ENCODE data around the gene CRMP1. TPM values are rescaled to one million over a fixed set of nuclear protein-coding genes. Genes with fewer than 3 reads are reported as not detected.

The CRMP1 gene
- total RNA-seq, 1 experiment from 2014 or later, result 134 TPM

DNA sequence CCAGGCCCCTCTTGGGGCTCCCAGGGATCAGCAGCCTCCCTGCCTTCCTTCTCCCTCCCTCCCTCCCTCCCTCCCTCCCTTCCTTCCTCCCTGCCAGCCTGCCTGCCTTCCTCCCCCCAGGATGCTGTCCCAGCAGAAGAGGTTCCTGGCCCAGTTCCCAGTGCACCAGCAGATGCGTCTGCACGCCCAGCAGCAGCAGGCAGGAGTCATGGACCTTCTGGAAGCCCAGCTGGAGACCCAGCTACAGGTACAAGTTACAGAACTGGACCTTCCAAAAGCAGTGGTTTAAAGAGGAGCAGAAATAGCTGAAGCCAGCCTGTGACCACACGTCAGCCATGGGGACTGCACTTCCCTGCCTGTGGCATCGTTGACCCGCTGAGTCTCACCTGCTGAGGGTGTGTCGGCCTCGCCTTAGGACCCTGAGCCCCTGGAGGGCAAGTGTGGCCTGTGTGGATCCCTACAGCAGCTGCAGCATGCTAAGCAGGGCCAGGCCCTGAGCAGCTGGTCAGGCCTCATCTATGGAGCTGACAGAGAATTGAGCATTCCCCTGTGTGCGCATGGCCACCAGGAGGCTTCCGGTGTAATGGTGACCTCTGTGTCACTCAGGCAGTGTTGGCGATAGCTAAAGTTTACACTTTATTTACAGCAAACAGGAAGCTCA is 84.7 kb downstream of the CRMP1 start (continued):
- TF ChIP-seq, protein P1, sequence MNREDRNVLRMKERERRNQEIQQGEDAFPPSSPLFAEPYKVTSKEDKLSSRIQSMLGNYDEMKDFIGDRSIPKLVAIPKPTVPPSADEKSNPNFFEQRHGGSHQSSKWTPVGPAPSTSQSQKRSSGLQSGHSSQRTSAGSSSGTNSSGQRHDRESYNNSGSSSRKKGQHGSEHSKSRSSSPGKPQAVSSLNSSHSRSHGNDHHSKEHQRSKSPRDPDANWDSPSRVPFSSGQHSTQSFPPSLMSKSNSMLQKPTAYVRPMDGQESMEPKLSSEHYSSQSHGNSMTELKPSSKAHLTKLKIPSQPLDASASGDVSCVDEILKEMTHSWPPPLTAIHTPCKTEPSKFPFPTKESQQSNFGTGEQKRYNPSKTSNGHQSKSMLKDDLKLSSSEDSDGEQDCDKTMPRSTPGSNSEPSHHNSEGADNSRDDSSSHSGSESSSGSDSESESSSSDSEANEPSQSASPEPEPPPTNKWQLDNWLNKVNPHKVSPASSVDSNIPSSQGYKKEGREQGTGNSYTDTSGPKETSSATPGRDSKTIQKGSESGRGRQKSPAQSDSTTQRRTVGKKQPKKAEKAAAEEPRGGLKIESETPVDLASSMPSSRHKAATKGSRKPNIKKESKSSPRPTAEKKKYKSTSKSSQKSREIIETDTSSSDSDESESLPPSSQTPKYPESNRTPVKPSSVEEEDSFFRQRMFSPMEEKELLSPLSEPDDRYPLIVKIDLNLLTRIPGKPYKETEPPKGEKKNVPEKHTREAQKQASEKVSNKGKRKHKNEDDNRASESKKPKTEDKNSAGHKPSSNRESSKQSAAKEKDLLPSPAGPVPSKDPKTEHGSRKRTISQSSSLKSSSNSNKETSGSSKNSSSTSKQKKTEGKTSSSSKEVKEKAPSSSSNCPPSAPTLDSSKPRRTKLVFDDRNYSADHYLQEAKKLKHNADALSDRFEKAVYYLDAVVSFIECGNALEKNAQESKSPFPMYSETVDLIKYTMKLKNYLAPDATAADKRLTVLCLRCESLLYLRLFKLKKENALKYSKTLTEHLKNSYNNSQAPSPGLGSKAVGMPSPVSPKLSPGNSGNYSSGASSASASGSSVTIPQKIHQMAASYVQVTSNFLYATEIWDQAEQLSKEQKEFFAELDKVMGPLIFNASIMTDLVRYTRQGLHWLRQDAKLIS (CRISPR knock-in tag; IDR thresholded peaks at IDR 0.05; ENCODE audit: borderline replicate concordance), result no peak

DNA sequence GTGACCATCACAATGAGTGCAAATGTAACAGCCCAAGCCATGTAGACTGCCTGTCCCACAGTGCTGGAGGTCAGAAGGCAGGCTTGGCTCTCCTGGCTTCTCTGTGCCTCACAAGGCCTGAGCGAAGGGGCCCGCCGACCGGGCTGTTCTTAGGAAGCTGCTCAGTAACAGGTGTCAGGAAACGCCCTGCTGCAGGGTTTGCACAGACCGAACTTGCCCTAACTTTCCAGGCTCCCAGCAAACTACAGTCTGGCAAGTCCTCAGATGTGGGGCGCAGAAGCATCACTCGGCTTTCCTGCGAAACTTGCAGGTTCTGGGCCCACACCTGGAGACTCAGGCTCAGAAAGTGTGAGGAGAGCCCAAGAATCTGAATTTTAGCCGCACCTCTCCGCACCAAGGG is 87.6 kb downstream of the CRMP1 start:
- Mint-ChIP-seq H3K4me3 (no peak overlapping the region), H3K27me3 (ENCODE audit: low read depth) (no peaks in the 10 kb centered on the region), H3K27ac (no peak overlapping the region), H3K4me1 (no peaks in the 10 kb centered on the region), H3K9me3 (no peaks in the 10 kb centered on the region), H3K36me3 (peaks cover 45% of the 10 kb centered on the region)
- POLR2A ChIA-PET, result no interaction called here
- CTCF ChIA-PET, result interaction anchor here (4.6 kb wide), 1 partner anchor 16 kb away, joined by 25 read pairs; no protein-coding TSS in a partner anchor
- TF ChIP-seq, protein P2, sequence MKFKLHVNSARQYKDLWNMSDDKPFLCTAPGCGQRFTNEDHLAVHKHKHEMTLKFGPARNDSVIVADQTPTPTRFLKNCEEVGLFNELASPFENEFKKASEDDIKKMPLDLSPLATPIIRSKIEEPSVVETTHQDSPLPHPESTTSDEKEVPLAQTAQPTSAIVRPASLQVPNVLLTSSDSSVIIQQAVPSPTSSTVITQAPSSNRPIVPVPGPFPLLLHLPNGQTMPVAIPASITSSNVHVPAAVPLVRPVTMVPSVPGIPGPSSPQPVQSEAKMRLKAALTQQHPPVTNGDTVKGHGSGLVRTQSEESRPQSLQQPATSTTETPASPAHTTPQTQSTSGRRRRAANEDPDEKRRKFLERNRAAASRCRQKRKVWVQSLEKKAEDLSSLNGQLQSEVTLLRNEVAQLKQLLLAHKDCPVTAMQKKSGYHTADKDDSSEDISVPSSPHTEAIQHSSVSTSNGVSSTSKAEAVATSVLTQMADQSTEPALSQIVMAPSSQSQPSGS (CRISPR knock-in tag; IDR thresholded peaks at IDR 0.05; ENCODE audit: borderline replicate concordance, low read depth), result no peak
- TF ChIP-seq TCF7 (CRISPR knock-in tag; IDR thresholded peaks at IDR 0.05; ENCODE audit: low read depth), result no peak
- TF ChIP-seq, protein P3, sequence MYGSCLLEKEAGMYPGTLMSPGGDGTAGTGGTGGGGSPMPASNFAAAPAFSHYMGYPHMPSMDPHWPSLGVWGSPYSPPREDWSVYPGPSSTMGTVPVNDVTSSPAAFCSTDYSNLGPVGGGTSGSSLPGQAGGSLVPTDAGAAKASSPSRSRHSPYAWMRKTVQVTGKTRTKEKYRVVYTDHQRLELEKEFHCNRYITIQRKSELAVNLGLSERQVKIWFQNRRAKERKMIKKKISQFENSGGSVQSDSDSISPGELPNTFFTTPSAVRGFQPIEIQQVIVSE (CRISPR knock-in tag; IDR thresholded peaks at IDR 0.05; ENCODE audit: borderline replicate concordance), result no peak
- no peak for TF ChIP-seq NR3C1 (CRISPR knock-in tag; conservative IDR thresholded peaks at IDR 0.05; ENCODE audit: low read depth)
- TF ChIP-seq TEAD4 (CRISPR knock-in tag; IDR thresholded peaks at IDR 0.05), result no peak
- no peak for TF ChIP-seq ELF4 (CRISPR knock-in tag; IDR thresholded peaks at IDR 0.05; ENCODE audit: low read depth)
- TF ChIP-seq KAT7 (CRISPR knock-in tag; IDR thresholded peaks at IDR 0.05; ENCODE audit: borderline replicate concordance), result no peak
- TF ChIP-seq FOXK1 (CRISPR knock-in tag; IDR thresholded peaks at IDR 0.05), result no peak
- TF ChIP-seq, protein P4, sequence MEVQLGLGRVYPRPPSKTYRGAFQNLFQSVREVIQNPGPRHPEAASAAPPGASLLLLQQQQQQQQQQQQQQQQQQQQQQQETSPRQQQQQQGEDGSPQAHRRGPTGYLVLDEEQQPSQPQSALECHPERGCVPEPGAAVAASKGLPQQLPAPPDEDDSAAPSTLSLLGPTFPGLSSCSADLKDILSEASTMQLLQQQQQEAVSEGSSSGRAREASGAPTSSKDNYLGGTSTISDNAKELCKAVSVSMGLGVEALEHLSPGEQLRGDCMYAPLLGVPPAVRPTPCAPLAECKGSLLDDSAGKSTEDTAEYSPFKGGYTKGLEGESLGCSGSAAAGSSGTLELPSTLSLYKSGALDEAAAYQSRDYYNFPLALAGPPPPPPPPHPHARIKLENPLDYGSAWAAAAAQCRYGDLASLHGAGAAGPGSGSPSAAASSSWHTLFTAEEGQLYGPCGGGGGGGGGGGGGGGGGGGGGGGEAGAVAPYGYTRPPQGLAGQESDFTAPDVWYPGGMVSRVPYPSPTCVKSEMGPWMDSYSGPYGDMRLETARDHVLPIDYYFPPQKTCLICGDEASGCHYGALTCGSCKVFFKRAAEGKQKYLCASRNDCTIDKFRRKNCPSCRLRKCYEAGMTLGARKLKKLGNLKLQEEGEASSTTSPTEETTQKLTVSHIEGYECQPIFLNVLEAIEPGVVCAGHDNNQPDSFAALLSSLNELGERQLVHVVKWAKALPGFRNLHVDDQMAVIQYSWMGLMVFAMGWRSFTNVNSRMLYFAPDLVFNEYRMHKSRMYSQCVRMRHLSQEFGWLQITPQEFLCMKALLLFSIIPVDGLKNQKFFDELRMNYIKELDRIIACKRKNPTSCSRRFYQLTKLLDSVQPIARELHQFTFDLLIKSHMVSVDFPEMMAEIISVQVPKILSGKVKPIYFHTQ (CRISPR knock-in tag; IDR thresholded peaks at IDR 0.05), result no peak
- TF ChIP-seq MYBL2 (CRISPR knock-in tag; IDR thresholded peaks at IDR 0.05), result no peak
- TF ChIP-seq ZNF416 (CRISPR knock-in tag; IDR thresholded peaks at IDR 0.05), result no peak
- no peak for TF ChIP-seq ZNF263 (CRISPR knock-in tag; IDR thresholded peaks at IDR 0.05; ENCODE audit: low read depth)
- no peak for TF ChIP-seq NR2C2 (CRISPR knock-in tag; IDR thresholded peaks at IDR 0.05)
- TF ChIP-seq IRF2 (CRISPR knock-in tag; IDR thresholded peaks at IDR 0.05; ENCODE audit: borderline replicate concordance, low read depth), result no peak
- no peak for DNase-seq (ENCODE audit: low spot score)
- ATAC-seq, result no peak

All from WTC11 (cell line).